Daoy (cell line): ENCODE data around the gene SS18. TPM values are rescaled to one million over a fixed set of nuclear protein-coding genes. Genes with fewer than 3 reads are reported as not detected.

Experiments used
- DNase-seq: peaks from one replicate; pipeline ENCODE4 v3.0.0-alpha.2; 2015; ENCODE audit warnings: low read depth
- total RNA-seq: library from RNA; depleted of rRNA; stranded (reverse); fragments of >200 nt; shearing (Covaris generic); gene quantifications from 2 replicates; pipeline ENCODE4 v1.2.3, GENCODE V29; 2014; rRNA removed

The SS18 gene
- total RNA-seq, 1 experiment from 2014 or later, result 74.1 TPM

DNA sequence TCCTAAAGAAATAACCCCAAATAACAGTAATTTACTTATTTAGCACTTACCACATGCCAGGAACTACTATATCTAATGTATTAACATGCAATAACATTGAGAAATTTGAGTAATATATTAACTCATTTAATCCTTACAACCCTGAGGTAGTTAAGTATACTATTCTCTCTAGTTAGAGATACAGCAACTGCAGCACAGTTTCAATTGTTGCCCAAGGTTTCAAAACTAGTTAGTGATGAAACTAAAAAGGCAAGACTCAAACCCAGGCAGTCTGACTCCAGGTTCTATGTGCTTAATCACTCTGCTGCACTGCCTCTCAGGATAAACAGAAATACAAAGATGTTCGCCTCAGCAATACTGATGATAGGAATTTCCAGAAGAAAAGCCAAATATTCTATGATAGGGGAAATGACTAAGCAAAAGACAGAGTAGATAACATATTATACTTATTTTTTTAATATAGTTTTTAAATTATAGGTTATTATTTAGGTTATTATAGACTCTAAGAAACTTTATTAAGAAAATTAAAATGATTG lies 88.0 kb downstream of the SS18 start:
- DNase-seq, result no peak

DNA sequence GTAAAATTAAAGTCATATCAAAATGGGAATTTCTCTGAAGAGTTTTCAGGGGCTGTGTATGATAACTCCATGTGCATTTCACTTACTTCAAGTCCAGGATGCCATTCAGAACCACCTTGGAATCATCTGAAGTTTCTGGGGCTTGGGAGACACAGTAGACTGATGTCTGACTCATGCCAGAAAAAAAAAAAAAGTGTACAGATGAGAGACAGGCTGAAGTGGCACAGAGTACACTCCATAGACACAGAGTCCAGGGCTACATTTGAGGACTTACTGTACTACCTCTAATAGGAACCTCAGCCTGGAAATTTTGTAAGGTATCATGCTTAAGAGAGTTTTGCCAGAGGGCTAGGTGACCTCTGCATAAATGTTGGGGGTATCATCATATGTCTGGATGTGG lies 92.0 kb downstream of the SS18 start:
- DNase-seq, result no peak

DNA sequence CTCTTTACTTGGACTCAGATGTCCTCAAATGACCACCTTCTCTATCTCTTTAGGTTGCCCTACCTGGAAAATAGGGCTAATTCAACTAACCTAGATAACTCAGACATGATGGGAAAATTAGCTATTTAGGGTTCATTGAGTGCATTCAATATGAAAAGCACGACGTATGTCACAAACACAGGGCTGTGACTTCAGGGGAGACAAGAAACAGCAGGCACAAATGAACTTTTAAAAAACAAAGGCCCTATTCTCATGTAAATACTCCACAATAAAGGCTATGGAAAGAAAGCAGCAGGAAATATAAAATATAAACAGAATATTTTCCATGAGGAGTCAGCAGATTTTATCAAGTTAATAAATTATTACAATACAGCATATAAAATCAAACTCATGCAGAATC lies 97.8 kb downstream of the SS18 start:
- DNase-seq, result no peak

DNA sequence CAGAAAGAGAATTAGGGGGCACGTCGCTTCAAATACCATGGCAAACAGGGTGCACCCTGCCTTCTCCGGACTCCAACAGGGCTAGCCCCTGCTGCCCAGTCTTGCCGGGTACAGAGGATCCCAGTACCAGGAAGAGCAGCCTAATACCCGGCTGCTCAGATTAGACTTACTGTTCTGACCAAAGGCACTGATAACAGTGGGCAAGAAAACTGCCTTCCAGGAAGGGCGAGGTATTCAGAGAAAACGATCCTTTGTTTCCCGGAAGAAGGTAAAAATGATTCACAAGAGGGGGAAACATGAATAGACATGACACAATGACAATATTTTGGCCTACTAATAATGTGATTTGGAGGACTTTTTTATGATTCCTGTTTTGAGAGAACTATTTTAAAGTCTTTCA lies 99.9 kb downstream of the SS18 start:
- no peak for DNase-seq

DNA sequence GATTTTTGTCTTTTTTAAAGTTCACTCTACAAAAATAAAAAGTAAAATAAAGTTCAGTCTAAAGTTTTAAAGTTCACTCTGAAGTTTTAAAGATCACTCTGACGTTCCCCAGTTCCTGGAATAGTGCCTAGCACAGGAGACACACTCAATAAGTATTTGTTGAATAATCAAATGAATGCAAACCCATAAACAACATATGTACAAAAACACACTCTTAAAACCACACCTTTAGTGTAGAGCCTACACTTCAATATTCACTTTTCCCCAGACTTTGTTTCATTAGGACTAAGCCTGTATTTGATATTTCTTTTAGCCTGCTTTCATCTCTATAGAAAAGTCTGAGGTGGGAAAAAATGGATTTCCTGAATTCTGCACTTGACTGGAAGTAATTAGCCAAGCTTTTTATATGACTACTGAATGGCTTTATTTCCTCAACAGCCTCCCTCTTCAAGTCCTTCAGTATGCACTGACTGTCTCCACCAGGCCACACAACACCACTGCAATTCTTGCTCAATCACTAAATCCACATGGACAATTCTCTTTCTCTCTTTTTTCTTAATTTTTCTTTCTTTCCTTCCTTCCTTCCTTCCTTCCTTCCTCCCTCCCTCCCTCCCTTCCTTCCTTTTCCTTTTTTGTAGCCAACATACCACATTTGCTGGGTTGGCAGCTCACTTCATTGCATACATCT lies 104.6 kb downstream of the SS18 start:
- no peak for DNase-seq

DNA sequence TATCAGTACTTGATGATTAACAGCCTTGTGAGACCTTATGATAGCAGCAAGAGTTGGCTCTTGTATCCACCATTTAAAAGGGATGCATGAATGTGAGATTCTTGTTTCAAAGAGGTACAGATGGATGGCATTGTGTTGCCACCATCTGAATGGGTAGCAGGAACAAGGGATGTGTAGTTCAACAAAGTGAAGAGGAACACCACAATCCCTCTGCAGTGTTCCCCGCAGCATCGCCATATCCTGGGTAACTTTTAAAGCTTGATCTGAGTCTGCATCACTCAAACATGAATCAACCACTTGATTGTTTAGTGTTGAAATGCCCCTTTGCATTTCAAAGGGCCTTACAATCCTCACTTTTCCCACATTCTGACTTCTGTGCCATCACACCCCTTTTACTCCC lies 106.7 kb downstream of the SS18 start:
- no peak for DNase-seq

DNA sequence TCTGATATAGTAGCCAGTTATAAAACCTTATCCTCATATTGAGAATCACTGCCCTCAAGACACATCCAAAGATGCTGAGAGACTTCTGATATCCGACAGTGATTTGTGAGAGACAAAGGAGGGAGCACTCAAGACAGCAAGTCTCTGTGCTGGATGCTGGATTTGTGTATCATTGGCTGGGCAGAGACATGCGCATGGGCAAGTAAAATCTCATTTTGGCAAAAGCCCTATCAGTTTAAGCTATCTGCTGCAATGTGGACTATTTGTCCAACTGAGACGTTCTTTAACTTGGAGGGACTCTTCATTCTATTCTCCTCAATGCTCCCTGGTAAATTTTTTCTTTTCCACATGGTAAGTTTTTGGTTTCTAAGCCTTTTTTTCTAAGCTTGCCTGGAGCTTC lies 107.5 kb downstream of the SS18 start:
- DNase-seq, result no peak

DNA sequence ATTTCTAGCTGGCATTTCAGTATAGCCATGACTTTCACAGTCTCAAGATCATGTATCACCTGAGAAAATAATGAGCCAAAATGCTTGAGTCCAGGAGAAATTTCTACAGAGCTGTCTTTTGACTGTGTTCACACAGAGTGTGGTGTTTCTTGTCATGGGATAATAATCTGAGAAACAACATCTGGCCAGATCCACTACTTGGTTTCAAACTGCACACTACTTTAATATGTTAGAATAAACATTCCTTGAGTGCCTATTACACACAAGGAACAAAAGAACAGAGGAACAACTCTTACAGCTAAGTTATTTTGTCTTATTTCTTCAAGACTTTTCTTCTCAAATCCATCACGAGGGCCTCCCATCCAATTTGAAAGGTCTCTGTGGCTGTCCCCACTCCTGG lies 108.3 kb downstream of the SS18 start:
- no peak for DNase-seq

DNA sequence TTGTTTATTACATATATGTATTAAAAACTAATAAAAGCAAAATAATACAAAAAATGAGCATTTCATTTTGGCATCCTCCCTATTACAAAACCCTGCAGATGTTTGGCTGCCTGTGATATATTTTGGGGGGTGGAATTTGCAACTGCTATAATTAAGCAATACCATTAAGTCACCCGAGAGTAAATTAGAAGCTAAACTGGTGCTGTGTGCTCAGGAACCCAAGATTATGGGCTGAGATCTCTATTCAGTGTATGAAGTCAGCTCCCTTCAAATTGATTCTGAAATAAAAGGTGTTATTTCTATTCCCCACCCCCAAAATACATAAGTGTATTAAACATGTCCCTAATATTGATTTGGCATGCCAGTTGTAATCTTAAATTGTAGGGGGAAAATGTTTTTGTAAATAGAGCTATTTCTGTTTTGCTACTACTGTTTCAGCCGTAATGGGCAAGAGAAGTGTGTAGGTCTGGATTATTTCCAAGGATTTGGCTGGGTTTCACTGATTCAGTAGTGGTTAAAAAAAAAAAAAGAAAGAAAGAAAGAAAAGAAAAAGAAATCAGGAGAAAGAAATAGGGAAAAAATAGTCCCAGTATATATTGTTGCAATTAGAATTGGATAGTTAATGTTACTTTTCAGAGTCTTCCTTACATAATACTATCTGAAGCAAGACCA lies 110.9 kb downstream of the SS18 start:
- DNase-seq, result no peak

DNA sequence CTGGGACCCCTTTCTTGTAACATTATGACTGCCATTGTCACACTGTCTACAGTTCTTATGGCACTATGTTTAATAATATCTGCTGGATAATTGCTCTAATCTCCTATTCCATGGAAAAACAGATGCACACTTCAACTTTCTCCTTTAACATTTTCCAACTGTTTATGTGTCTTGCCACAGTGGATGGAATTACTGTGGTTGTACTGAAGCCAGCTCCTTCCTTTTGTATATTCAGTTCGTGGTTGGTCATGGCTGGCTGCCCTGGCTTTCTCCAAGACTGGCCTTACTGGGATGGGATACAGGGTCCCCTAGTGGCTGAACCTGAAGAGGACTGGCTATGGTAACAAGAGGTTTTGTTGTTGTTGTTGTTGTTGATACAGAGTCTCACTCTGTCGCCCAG lies 113.9 kb downstream of the SS18 start:
- no peak for DNase-seq

DNA sequence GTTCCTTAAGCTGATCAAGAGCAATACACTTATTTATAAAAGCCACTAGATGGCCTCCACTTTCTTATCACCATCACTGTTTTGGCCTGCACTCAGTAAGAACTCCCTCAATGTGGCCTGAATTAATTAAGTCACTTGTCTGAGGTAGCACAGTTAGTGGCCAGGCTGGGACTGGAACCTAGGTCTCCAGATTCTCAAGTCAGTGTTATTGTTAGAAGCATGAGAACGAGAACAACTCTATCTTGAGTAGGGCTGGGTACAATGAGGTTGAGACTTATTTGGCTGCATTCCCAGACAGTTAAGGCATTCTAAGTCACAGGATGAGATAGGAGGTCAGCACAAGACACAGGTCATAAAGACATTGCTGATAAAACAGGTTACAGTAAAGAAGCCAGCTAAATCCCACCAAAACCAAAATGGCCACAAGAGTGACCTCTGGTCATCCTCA lies 115.8 kb downstream of the SS18 start:
- no peak for DNase-seq

Other genes starting within 250 kb of the SS18 start
- gene PSMA8, start 43.3 kb upstream of the SS18 start, total RNA-seq, result not detected in 2 replicates
- 9.4 and 12.3 TPM in 2 replicates for gene TAF4B, start 135.8 kb upstream of the SS18 start, total RNA-seq